Natural killer cell (primary cell): ENCODE measurements around the gene EGFL6. TPM values are rescaled to one million over a fixed set of nuclear protein-coding genes. Genes with fewer than 3 reads are reported as not detected.

Source experiments
- ATAC-seq, 3 donors: fragments of 150-1000 bp in 2 of 3; fragments of 200-7000 bp in 1 of 3; cut with Tn5 transposase; 1 replicate in 1 of 3; 2 replicates in 2 of 3; pipeline ENCODE4 v1.10.0; 2021; ENCODE audit warnings: mild to moderate bottlenecking in 2 of 3, moderate library complexity in 2 of 3
- DNase-seq, 2 donors: peaks; one replicate each; pipeline versions ENCODE4 v3.0.0 to v3.0.0-alpha.2; 2013 to 2021; ENCODE audit warnings: mixed read lengths in 1 of 2
- H3K27ac ChIP-seq: one replicate; pipeline ENCODE4 v1.5.1; 2013; ENCODE audit warnings: mild to moderate bottlenecking, low read length
- H3K27me3 ChIP-seq: one replicate; pipeline ENCODE4 v1.6.1; 2013; ENCODE audit warnings: low read length; ENCODE audit not compliant: control insufficient read depth, insufficient read depth
- H3K36me3 ChIP-seq: one replicate; pipeline ENCODE4 v1.6.1; 2013; ENCODE audit warnings: low read length; ENCODE audit not compliant: control insufficient read depth, insufficient read depth
- H3K4me1 ChIP-seq: one replicate; pipeline ENCODE4 v1.6.1; 2013; ENCODE audit warnings: low read length; ENCODE audit not compliant: control insufficient read depth, insufficient read depth
- H3K4me3 ChIP-seq: one replicate; pipeline ENCODE4 v1.5.1; 2013; ENCODE audit warnings: low read length
- H3K9me3 ChIP-seq: one replicate; pipeline ENCODE4 v1.6.1; 2013; ENCODE audit warnings: low read length; ENCODE audit not compliant: control insufficient read depth, insufficient read depth
- H3K27ac Mint-ChIP-seq, 2 donors: one replicate each; pipeline ENCODE4 v1.8.0; 2022; ENCODE audit warnings: mild to moderate bottlenecking in 2 of 2, mixed read lengths in 2 of 2, moderate library complexity in 1 of 2
- H3K27me3 Mint-ChIP-seq, 2 donors: one replicate each; pipeline ENCODE4 v1.8.0; 2022; ENCODE audit warnings: low read depth in 2 of 2, mixed read lengths in 2 of 2
- H3K36me3 Mint-ChIP-seq: one replicate; pipeline ENCODE4 v1.8.0; 2022; ENCODE audit warnings: mixed read lengths
- H3K4me1 Mint-ChIP-seq, 2 donors: one replicate each; pipeline ENCODE4 v1.8.0; 2022; ENCODE audit warnings: mixed read lengths in 2 of 2
- H3K4me3 Mint-ChIP-seq: one replicate; pipeline ENCODE4 v1.8.0; 2022; ENCODE audit warnings: mild to moderate bottlenecking, moderate library complexity, mixed read lengths
- H3K9me3 Mint-ChIP-seq, 2 donors: one replicate each; pipeline ENCODE4 v1.8.0; 2022; ENCODE audit warnings: mixed read lengths in 2 of 2
- WGBS: methylation state at CpG from one replicate; pipeline ENCODE4 v1.1.7; 2013; ENCODE audit warnings: missing lambda C conversion rate; ENCODE audit not compliant: insufficient coverage; 5-methylcytosine and 5-hydroxymethylcytosine counted together
- intact Hi-C: fragments of 100-400 bp; cut with micrococcal nuclease; formaldehyde crosslinking; loops from one replicate; pipeline ENCODE4 v1.14.2; 2022
- total RNA-seq, 4 donors: library from RNA; stranded (reverse); fragments of 120-200 nt in 1 of 4; gene quantifications; one replicate each; pipeline versions ENCODE4 v1.2.3 to v1.2.4, GENCODE V29; 2013 to 2022
- TF ChIP-seq, protein P1 (sequence below): fragments of 200-600 bp; IDR thresholded peaks from one replicate; pipeline ENCODE4 v1.8.0; 2022; ENCODE audit warnings: antibody characterized with exemption

The EGFL6 gene
- total RNA-seq, 3 donors from 2014 or later (not counting 1 experiment from before 2014, with no cell fraction given) = not detected

DNA sequence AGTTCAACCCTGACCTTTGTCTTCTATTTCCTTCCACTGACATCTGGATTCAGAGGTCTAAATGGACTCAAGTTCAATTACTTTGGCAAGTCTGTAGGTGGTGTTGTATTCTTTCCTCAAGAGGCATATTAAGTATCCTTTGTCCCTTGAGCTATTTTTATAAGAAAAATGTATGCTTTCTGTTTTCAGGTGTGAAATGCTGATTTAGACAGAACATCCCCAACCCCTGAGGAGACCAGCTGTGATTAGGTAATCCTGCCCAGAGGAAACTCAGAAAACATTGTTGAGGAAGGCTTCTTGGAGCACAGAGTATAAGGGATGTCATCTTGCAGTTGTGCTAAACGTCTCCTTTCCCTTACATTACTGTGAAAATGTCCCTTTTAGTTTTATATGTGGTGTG is 46.6 kb upstream of the EGFL6 start:
- no peaks in the 10 kb centered on the region for H3K36me3 Mint-ChIP-seq
- DNase-seq (no peak), ATAC-seq (no peak)
- Histone ChIP-seq H3K36me3 (no peaks in the 10 kb centered on the region), H3K27me3 (no peaks in the 10 kb centered on the region), H3K9me3 (no peaks in the 10 kb centered on the region), H3K27ac (no peak overlapping the region), H3K4me3 (no peak overlapping the region), H3K4me1 (no peaks in the 10 kb centered on the region)
- H3K4me1 Mint-ChIP-seq = no peaks in the 10 kb centered on the region
- WGBS = no CpG with 5 or more reads among the region's 1 CpG
- H3K27me3 Mint-ChIP-seq = peaks cover 0 to 34% of the 10 kb centered on the region in 2 donors
- TF ChIP-seq, protein P1, sequence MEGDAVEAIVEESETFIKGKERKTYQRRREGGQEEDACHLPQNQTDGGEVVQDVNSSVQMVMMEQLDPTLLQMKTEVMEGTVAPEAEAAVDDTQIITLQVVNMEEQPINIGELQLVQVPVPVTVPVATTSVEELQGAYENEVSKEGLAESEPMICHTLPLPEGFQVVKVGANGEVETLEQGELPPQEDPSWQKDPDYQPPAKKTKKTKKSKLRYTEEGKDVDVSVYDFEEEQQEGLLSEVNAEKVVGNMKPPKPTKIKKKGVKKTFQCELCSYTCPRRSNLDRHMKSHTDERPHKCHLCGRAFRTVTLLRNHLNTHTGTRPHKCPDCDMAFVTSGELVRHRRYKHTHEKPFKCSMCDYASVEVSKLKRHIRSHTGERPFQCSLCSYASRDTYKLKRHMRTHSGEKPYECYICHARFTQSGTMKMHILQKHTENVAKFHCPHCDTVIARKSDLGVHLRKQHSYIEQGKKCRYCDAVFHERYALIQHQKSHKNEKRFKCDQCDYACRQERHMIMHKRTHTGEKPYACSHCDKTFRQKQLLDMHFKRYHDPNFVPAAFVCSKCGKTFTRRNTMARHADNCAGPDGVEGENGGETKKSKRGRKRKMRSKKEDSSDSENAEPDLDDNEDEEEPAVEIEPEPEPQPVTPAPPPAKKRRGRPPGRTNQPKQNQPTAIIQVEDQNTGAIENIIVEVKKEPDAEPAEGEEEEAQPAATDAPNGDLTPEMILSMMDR = no peak
- H3K4me3 Mint-ChIP-seq = no peak overlapping the region
- H3K9me3 Mint-ChIP-seq = no peaks in the 10 kb centered on the region
- no peak overlapping the region for H3K27ac Mint-ChIP-seq
- intact Hi-C loops = no loop called here

DNA sequence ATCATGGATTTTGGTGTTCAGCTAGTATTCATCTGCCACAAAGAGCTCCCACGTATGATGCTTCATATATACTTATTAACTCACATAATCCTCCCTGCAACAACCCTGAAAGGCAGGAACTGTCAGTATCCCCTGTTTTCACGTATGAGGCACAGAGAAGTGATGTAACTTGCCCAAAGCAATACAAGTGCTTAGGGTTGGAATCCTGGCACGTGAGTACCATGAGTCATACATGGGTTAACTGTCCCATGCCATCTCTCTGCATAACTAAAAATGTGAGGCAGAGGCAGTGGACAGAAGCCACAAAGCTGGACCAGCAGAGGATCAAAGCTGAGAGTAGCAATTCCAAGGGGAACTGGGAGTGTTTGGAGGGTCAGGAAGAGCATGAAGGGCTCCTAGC is 35.7 kb upstream of the EGFL6 start:
- no peaks in the 10 kb centered on the region for H3K4me1 ChIP-seq
- Mint-ChIP-seq H3K9me3 (no peaks in the 10 kb centered on the region), H3K36me3 (no peaks in the 10 kb centered on the region), H3K27ac (no peak overlapping the region), H3K27me3 (peaks cover 5 to 46% of the 10 kb centered on the region in 2 donors), H3K4me1 (peaks cover 0 to 6% of the 10 kb centered on the region in 2 donors), H3K4me3 (no peak overlapping the region)
- H3K36me3 ChIP-seq = no peaks in the 10 kb centered on the region
- no peaks in the 10 kb centered on the region for H3K9me3 ChIP-seq
- no peak overlapping the region for H3K4me3 ChIP-seq
- intact Hi-C loops = no loop called here
- no peaks in the 10 kb centered on the region for H3K27me3 ChIP-seq
- DNase-seq = no peak
- ATAC-seq = no peak
- no peak overlapping the region for H3K27ac ChIP-seq
- 84% methylated on average over 2 of the region's 3 CpGs for WGBS
- TF ChIP-seq, protein P1 = no peak

DNA sequence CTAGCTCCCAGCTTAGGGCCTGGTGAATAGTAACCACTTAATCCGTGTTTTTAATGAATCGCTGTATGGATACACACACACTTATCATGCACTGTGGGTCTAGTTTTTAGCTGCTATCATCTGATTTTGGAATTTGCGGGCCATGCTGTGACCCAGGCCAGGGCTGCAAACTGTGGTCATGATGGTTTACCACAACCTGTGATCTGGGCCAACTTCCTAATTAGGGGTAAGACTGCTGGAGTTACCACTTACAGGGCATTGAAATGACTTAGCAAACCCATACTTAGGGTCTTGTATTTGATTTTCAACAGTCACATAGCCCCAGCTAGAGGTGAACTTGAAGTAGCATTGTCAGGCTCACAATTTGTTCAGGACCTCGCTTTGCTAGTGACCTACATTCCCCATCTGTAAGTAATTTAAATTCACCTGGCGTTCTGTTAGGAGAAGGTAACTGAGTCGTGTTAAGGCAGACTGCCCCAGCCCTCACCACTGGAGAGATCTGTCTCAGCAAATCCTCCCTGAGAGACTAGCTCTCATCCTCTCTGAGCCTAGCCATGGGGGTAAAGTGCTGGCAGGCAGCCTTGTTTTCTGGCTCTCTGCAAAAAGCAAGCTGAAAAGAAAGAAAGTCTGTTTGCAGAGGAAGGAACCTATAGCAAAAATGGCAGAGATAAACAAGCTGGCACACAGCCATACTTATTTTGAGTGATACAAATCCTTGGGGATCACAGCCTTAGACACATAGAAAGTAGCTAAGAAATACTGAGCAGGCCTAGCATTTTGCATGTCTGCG is 33.8 kb upstream of the EGFL6 start:
- TF ChIP-seq, protein P1 = no peak
- no peak overlapping the region for H3K4me3 Mint-ChIP-seq
- DNase-seq (no peak), ATAC-seq (no peak)
- 56% methylated on average over 3 of the region's 7 CpGs for WGBS
- Histone ChIP-seq H3K4me1 (no peaks in the 10 kb centered on the region), H3K27me3 (no peaks in the 10 kb centered on the region), H3K4me3 (no peak overlapping the region), H3K27ac (no peak overlapping the region), H3K9me3 (no peaks in the 10 kb centered on the region), H3K36me3 (no peaks in the 10 kb centered on the region)
- peaks cover 0 to 6% of the 10 kb centered on the region in 2 donors for H3K4me1 Mint-ChIP-seq
- H3K36me3 Mint-ChIP-seq = no peaks in the 10 kb centered on the region
- no peaks in the 10 kb centered on the region for H3K9me3 Mint-ChIP-seq
- peaks cover 5 to 31% of the 10 kb centered on the region in 2 donors for H3K27me3 Mint-ChIP-seq
- no peak overlapping the region for H3K27ac Mint-ChIP-seq
- intact Hi-C loops = no loop called here

DNA sequence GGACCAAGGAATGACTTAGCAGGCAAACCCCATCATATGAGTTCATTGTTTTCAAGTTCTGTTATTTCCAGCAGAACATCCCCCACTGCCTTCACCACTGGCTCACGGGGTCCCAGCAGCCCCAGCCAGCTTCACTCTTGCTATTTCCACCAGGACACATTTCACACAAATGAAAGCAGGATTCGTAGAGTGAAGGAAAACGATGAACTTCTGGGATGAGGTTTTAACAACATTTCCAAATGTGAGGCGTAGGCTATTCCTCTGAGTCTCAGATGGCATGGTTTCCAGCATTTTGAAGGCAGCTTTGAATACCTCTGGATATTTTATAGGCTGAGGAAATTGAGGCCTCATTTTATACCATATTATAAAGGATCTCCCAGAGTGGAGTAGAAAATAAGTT is 32.9 kb upstream of the EGFL6 start:
- WGBS = 73% methylated on average over 2 of the region's 4 CpGs
- Histone ChIP-seq H3K9me3 (no peaks in the 10 kb centered on the region), H3K4me1 (no peaks in the 10 kb centered on the region), H3K27ac (no peak overlapping the region), H3K27me3 (no peaks in the 10 kb centered on the region), H3K4me3 (no peak overlapping the region), H3K36me3 (no peaks in the 10 kb centered on the region)
- Mint-ChIP-seq H3K9me3 (no peaks in the 10 kb centered on the region), H3K27me3 (peaks cover 5 to 31% of the 10 kb centered on the region in 2 donors), H3K36me3 (no peaks in the 10 kb centered on the region), H3K4me1 (peaks cover 0 to 6% of the 10 kb centered on the region in 2 donors), H3K27ac (no peak overlapping the region), H3K4me3 (no peak overlapping the region)
- ATAC-seq = no peak
- no peak for DNase-seq
- TF ChIP-seq, protein P1 = no peak
- intact Hi-C loops = no loop called here
